Duodenal mucosa (tissue), 2 donors: ENCODE data around the gene P2RY11.

Experiments used
- H3K27ac ChIP-seq: one replicate; pipeline ENCODE4 v1.7.0; 2013; ENCODE audit warnings: low read depth, low read length
- H3K27me3 ChIP-seq, 2 donors: one replicate each; pipeline ENCODE4 v1.7.0; 2013; ENCODE audit warnings: low read length in 2 of 2, control low read depth in 1 of 2; ENCODE audit not compliant: insufficient read depth in 2 of 2, control insufficient read depth in 1 of 2
- H3K36me3 ChIP-seq, 2 donors: one replicate each; pipeline ENCODE4 v1.7.0; 2013; ENCODE audit warnings: low read length in 2 of 2, control low read depth in 1 of 2; ENCODE audit not compliant: insufficient read depth in 2 of 2, control insufficient read depth in 1 of 2
- H3K4me1 ChIP-seq, 2 donors: one replicate each; pipeline ENCODE4 v1.7.0; 2013; ENCODE audit warnings: low read length in 2 of 2, control low read depth in 1 of 2; ENCODE audit not compliant: insufficient read depth in 2 of 2, control insufficient read depth in 1 of 2
- H3K4me3 ChIP-seq, 2 donors: one replicate each; pipeline ENCODE4 v1.7.0; 2013; ENCODE audit warnings: low read length in 2 of 2, low read depth in 1 of 2
- H3K9ac ChIP-seq, 2 donors: one replicate each; pipeline ENCODE4 v1.7.0; 2013; ENCODE audit warnings: low read length in 2 of 2, low read depth in 1 of 2
- H3K9me3 ChIP-seq, 2 donors: one replicate each; pipeline ENCODE4 v1.7.0; 2013; ENCODE audit warnings: low read length in 2 of 2, control low read depth in 1 of 2; ENCODE audit not compliant: control insufficient read depth in 1 of 2

P2RY11 gene

GRCh38 chr19:10124429-10124828, 12.9 kb downstream of the P2RY11 start:
- Histone ChIP-seq H3K4me3 (no peak overlapping the region), H3K9ac (no peak overlapping the region), H3K27me3 (no peaks in the 10 kb centered on the region), H3K36me3 (no peaks in the 10 kb centered on the region), H3K9me3 (no peaks in the 10 kb centered on the region), H3K27ac (no peak overlapping the region), H3K4me1 (no peaks in the 10 kb centered on the region)

GRCh38 chr19:10126213-10126639, 14.7 kb downstream of the P2RY11 start:
- Histone ChIP-seq H3K9ac (no peak overlapping the region), H3K27ac (no peak overlapping the region), H3K4me3 (no peak overlapping the region), H3K27me3 (no peaks in the 10 kb centered on the region), H3K9me3 (no peaks in the 10 kb centered on the region), H3K4me1 (no peaks in the 10 kb centered on the region), H3K36me3 (peaks cover 0 to 5% of the 10 kb centered on the region in 2 donors)

- Histone ChIP-seq H3K4me3 (no peak overlapping the region), H3K9me3 (no peaks in the 10 kb centered on the region), H3K9ac (no peak overlapping the region), H3K36me3 (peaks cover 16 to 63% of the 10 kb centered on the region in 2 donors), H3K4me1 (no peaks in the 10 kb centered on the region), H3K27ac (no peak overlapping the region), H3K27me3 (no peaks in the 10 kb centered on the region)
Observed at GRCh38 chr19:10132905-10133304, 21.4 kb downstream of the P2RY11 start.

GRCh38 chr19:10133596-10133995, 22.1 kb downstream of the P2RY11 start:
- no peak overlapping the region for H3K4me3 ChIP-seq
- no peak overlapping the region for H3K9ac ChIP-seq
- H3K36me3 ChIP-seq, result peaks cover 16 to 70% of the 10 kb centered on the region in 2 donors
- H3K27me3 ChIP-seq, result no peaks in the 10 kb centered on the region
- no peaks in the 10 kb centered on the region for H3K4me1 ChIP-seq
- no peaks in the 10 kb centered on the region for H3K9me3 ChIP-seq
- no peak overlapping the region for H3K27ac ChIP-seq

- H3K4me1 ChIP-seq, result no peaks in the 10 kb centered on the region
- H3K4me3 ChIP-seq, result no peak overlapping the region
- no peaks in the 10 kb centered on the region for H3K9me3 ChIP-seq
- no peak overlapping the region for H3K27ac ChIP-seq
- H3K27me3 ChIP-seq, result no peaks in the 10 kb centered on the region
- no peak overlapping the region for H3K9ac ChIP-seq
- H3K36me3 ChIP-seq, result peaks cover 16 to 74% of the 10 kb centered on the region in 2 donors
Observed at GRCh38 chr19:10134040-10134439, 22.5 kb downstream of the P2RY11 start.

GRCh38 chr19:10135551-10136334, 24.2 kb downstream of the P2RY11 start:
- Histone ChIP-seq H3K4me3 (no peak overlapping the region), H3K9me3 (no peaks in the 10 kb centered on the region), H3K9ac (no peak overlapping the region), H3K27ac (no peak overlapping the region), H3K36me3 (peaks cover 16 to 89% of the 10 kb centered on the region in 2 donors), H3K27me3 (no peaks in the 10 kb centered on the region), H3K4me1 (no peaks in the 10 kb centered on the region)

- no peak overlapping the region for H3K9ac ChIP-seq
- peaks cover 21 to 90% of the 10 kb centered on the region in 2 donors for H3K36me3 ChIP-seq
- H3K4me3 ChIP-seq, result no peak overlapping the region
- no peaks in the 10 kb centered on the region for H3K27me3 ChIP-seq
- H3K9me3 ChIP-seq, result no peaks in the 10 kb centered on the region
- H3K4me1 ChIP-seq, result no peaks in the 10 kb centered on the region
- H3K27ac ChIP-seq, result no peak overlapping the region
Observed at GRCh38 chr19:10136936-10137335, 25.4 kb downstream of the P2RY11 start.

GRCh38 chr19:10137751-10138682, 26.5 kb downstream of the P2RY11 start:
- Histone ChIP-seq H3K4me1 (no peaks in the 10 kb centered on the region), H3K27ac (no peak overlapping the region), H3K27me3 (no peaks in the 10 kb centered on the region), H3K9me3 (no peaks in the 10 kb centered on the region), H3K9ac (no peak overlapping the region), H3K4me3 (no peak overlapping the region), H3K36me3 (peaks cover 22 to 95% of the 10 kb centered on the region in 2 donors)

- H3K4me3 ChIP-seq, result no peak overlapping the region
- no peaks in the 10 kb centered on the region for H3K9me3 ChIP-seq
- H3K9ac ChIP-seq, result no peak overlapping the region
- no peak overlapping the region for H3K27ac ChIP-seq
- peaks cover 14 to 94% of the 10 kb centered on the region in 2 donors for H3K36me3 ChIP-seq
- no peaks in the 10 kb centered on the region for H3K4me1 ChIP-seq
- H3K27me3 ChIP-seq, result no peaks in the 10 kb centered on the region
Observed at GRCh38 chr19:10138879-10139795, 27.6 kb downstream of the P2RY11 start.
